HepG2 (cell line): ENCODE data around the gene PROS1. TPM values are rescaled to one million over a fixed set of nuclear protein-coding genes. Genes with fewer than 3 reads are reported as not detected.

Source experiments
- CC2D1A ChIP-seq: sonication (generic); formaldehyde crosslinking; IDR thresholded peaks from 2 replicates; pipeline ENCODE4 v1.8.1; 2023; ENCODE audit warnings: mild to moderate bottlenecking, missing genetic modification reagents
- ELF1 ChIP-seq: sonication (generic); formaldehyde crosslinking; IDR thresholded peaks from 2 replicates; pipeline ENCODE4 v1.4.0; 2020; ENCODE audit warnings: missing genetic modification reagents
- FOSL2 ChIP-seq: sonication (generic); formaldehyde crosslinking; IDR thresholded peaks from 2 replicates; pipeline ENCODE4 v1.4.0; 2020; ENCODE audit warnings: missing genetic modification reagents
- FOXA3 ChIP-seq: IDR thresholded peaks from 2 replicates; pipeline ENCODE4 v1.6.1; 2016; ENCODE audit warnings: missing genetic modification reagents, missing compliant biosample characterization
- FOXM1 ChIP-seq: sonication (generic); formaldehyde crosslinking; IDR thresholded peaks from 2 replicates; pipeline ENCODE4 v1.5.0; 2020; ENCODE audit warnings: missing genetic modification reagents
- FOXO4 ChIP-seq: sonication (generic); formaldehyde crosslinking; conservative IDR thresholded peaks from 2 replicates; pipeline ENCODE4 v1.8.1; 2023; ENCODE audit warnings: missing genetic modification reagents
- KLF11 ChIP-seq: IDR thresholded peaks from 2 replicates; pipeline ENCODE4 v1.6.1; 2016; ENCODE audit warnings: missing compliant biosample characterization
- KLF6 ChIP-seq: IDR thresholded peaks from 2 replicates; pipeline ENCODE4 v1.8.0; 2016; ENCODE audit warnings: missing biosample characterization, missing genetic modification reagents
- MTA1 ChIP-seq: sonication (generic); formaldehyde crosslinking; IDR thresholded peaks from 2 replicates; pipeline ENCODE4 v1.4.0; 2020; ENCODE audit warnings: missing genetic modification reagents, mild to moderate bottlenecking, borderline replicate concordance
- NCOA1 ChIP-seq: sonication (generic); formaldehyde crosslinking; IDR thresholded peaks from 2 replicates; pipeline ENCODE4 v1.9.0; 2021; ENCODE audit warnings: missing genetic modification reagents
- NCOA5 ChIP-seq: sonication (generic); formaldehyde crosslinking; IDR thresholded peaks from 2 replicates; pipeline ENCODE4 v1.4.0; 2020; ENCODE audit warnings: missing genetic modification reagents
- NFE2 ChIP-seq: sonication (generic); formaldehyde crosslinking; IDR thresholded peaks from 2 replicates; pipeline ENCODE4 v1.4.0; 2020; ENCODE audit warnings: missing genetic modification reagents
- PLRG1 ChIP-seq: fragments of 450-650 bp; conservative IDR thresholded peaks from 2 replicates; pipeline ENCODE4 v1.6.1; 2016
- RBM22 ChIP-seq: fragments of 200-400 bp; formaldehyde crosslinking; optimal IDR thresholded peaks from 2 replicates; pipeline ENCODE3; 2017; ENCODE audit warnings: mild to moderate bottlenecking, low read length, moderate library complexity
- SSRP1 ChIP-seq: IDR thresholded peaks from 2 replicates; pipeline ENCODE4 v1.6.1; 2016; ENCODE audit warnings: control low read depth
- THAP11 ChIP-seq: IDR thresholded peaks from 2 replicates; pipeline ENCODE4 v1.6.1; 2016; ENCODE audit warnings: missing biosample characterization, missing genetic modification reagents
- ZC3H4 ChIP-seq: sonication (generic); formaldehyde crosslinking; IDR thresholded peaks from 2 replicates; pipeline ENCODE4 v1.4.0; 2020; ENCODE audit warnings: missing genetic modification reagents, borderline replicate concordance
- ZNF331 ChIP-seq: sonication (generic); formaldehyde crosslinking; IDR thresholded peaks from 2 replicates; pipeline ENCODE4 v1.4.0; 2020; ENCODE audit warnings: missing genetic modification reagents
- ZNF552 ChIP-seq: sonication (generic); formaldehyde crosslinking; IDR thresholded peaks from 2 replicates; pipeline ENCODE4 v1.9.0; 2022; ENCODE audit warnings: missing genetic modification reagents, mild to moderate bottlenecking, borderline replicate concordance
- ZNF672 ChIP-seq: sonication (generic); formaldehyde crosslinking; IDR thresholded peaks from 2 replicates; pipeline ENCODE4 v1.8.1; 2022; ENCODE audit warnings: missing genetic modification reagents
- ZNF768 ChIP-seq: sonication (generic); formaldehyde crosslinking; IDR thresholded peaks from 2 replicates; pipeline ENCODE4 v1.4.0; 2020; ENCODE audit warnings: missing genetic modification reagents
- ZNF816 ChIP-seq: sonication (generic); formaldehyde crosslinking; IDR thresholded peaks from 2 replicates; pipeline ENCODE4 v1.8.0; 2022; ENCODE audit warnings: missing genetic modification reagents, mild to moderate bottlenecking, borderline replicate concordance
- ZSCAN9 ChIP-seq: IDR thresholded peaks from 2 replicates; pipeline ENCODE4 v1.6.1; 2016; ENCODE audit warnings: borderline replicate concordance
- polyA plus RNA-seq, 8 experiments: library from polyadenylated mRNA; depleted of rRNA in 3 of 8; stranded (reverse) in 7 of 8; unstranded in 1 of 8; fragments of >200 nt; fragmentation: Illumina TruSeq in 4 of 8; extraction: Trizol in 4 of 8; gene quantifications; 2 replicates each; pipeline versions ENCODE4 v1.2.1 to v1.2.3, GENCODE V29; 2011 to 2016; ENCODE audit warnings: low read depth in 4 of 8, missing spikeins in 1 of 8, mixed read lengths in 1 of 8; ENCODE audit not compliant: insufficient read depth in 1 of 8
- total RNA-seq, 5 experiments: library from RNA; depleted of rRNA; stranded (reverse); fragments of >200 nt; fragmentation: Illumina TruSeq; extraction: Trizol; gene quantifications; 2 replicates each; pipeline ENCODE4 v1.2.3, GENCODE V29; 2016; ENCODE audit warnings: low read depth in 1 of 5
- TF ChIP-seq, protein P1 (sequence below): sonication (generic); formaldehyde crosslinking; IDR thresholded peaks from 2 replicates; pipeline ENCODE4 v1.5.1; 2020; ENCODE audit warnings: missing genetic modification reagents, mild to moderate bottlenecking, borderline replicate concordance
- TF ChIP-seq, protein P2 (sequence below): sonication (generic); formaldehyde crosslinking; IDR thresholded peaks from 2 replicates; pipeline ENCODE4 v1.5.0; 2020; ENCODE audit warnings: missing genetic modification reagents
- TF ChIP-seq, protein P3 (sequence below), 2 experiments: fragments of 450-650 bp in 1 of 2; sonication (generic) in 1 of 2; formaldehyde crosslinking; IDR thresholded peaks; 2 replicates each; pipeline versions ENCODE4 v1.5.0 to v1.8.0; 2020 to 2022; ENCODE audit warnings: mild to moderate bottlenecking in 1 of 2, missing genetic modification reagents in 1 of 2

The PROS1 gene
- total and polyA plus RNA-seq, 2 of the 13 experiments (the other 11 are each of a cell fraction or from before 2014, with no cell fraction given), result 63.8 to 76.8 TPM

GRCh38 chr3:93973131-93974126, at the start of gene PROS1 (continued):
- TF ChIP-seq RBM22 (no peak), CC2D1A (CRISPR knock-in tag) (no peak), ZSCAN9 (CRISPR knock-in tag) (no peak), ZC3H4 (CRISPR knock-in tag) (no peak), FOSL2 (no peak), NFE2 (CRISPR knock-in tag) (no peak), ZNF552 (CRISPR knock-in tag) (no peak), ELF1 (CRISPR knock-in tag) (no peak), FOXM1 (0 out of 2 replicates have a peak, but pooled peaks have one; percentile 39), KLF6 (CRISPR knock-in tag) (no peak), KLF11 (no peak), ZNF768 (CRISPR knock-in tag) (peak; percentile 66; the same call in 1 of the 2 replicates), NCOA5 (CRISPR knock-in tag) (no peak), SSRP1 (CRISPR knock-in tag) (no peak), THAP11 (CRISPR knock-in tag) (peak; percentile 63), PLRG1 (no peak), ZNF331 (CRISPR knock-in tag) (peak; percentile 58; the same call in 1 of the 2 replicates), FOXA3 (CRISPR knock-in tag) (peak; percentile 62), ZNF672 (CRISPR knock-in tag) (peak; percentile 60; the same call in 1 of the 2 replicates), ZNF816 (peak; percentile 46; the same call in 1 of the 2 replicates), MTA1 (CRISPR knock-in tag) (peak; percentile 82), FOXO4 (CRISPR knock-in tag) (0 out of 2 replicates have a peak, but pooled peaks have one; percentile 77), NCOA1 (CRISPR knock-in tag) (peak; percentile 60; the same call in 1 of the 2 replicates)
- TF ChIP-seq, protein P1, sequence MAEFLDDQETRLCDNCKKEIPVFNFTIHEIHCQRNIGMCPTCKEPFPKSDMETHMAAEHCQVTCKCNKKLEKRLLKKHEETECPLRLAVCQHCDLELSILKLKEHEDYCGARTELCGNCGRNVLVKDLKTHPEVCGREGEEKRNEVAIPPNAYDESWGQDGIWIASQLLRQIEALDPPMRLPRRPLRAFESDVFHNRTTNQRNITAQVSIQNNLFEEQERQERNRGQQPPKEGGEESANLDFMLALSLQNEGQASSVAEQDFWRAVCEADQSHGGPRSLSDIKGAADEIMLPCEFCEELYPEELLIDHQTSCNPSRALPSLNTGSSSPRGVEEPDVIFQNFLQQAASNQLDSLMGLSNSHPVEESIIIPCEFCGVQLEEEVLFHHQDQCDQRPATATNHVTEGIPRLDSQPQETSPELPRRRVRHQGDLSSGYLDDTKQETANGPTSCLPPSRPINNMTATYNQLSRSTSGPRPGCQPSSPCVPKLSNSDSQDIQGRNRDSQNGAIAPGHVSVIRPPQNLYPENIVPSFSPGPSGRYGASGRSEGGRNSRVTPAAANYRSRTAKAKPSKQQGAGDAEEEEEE (CRISPR knock-in tag), result no peak
- TF ChIP-seq, protein P2, sequence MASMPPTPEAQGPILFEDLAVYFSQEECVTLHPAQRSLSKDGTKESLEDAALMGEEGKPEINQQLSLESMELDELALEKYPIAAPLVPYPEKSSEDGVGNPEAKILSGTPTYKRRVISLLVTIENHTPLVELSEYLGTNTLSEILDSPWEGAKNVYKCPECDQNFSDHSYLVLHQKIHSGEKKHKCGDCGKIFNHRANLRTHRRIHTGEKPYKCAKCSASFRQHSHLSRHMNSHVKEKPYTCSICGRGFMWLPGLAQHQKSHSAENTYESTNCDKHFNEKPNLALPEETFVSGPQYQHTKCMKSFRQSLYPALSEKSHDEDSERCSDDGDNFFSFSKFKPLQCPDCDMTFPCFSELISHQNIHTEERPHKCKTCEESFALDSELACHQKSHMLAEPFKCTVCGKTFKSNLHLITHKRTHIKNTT (CRISPR knock-in tag), result no peak
- TF ChIP-seq, protein P3, sequence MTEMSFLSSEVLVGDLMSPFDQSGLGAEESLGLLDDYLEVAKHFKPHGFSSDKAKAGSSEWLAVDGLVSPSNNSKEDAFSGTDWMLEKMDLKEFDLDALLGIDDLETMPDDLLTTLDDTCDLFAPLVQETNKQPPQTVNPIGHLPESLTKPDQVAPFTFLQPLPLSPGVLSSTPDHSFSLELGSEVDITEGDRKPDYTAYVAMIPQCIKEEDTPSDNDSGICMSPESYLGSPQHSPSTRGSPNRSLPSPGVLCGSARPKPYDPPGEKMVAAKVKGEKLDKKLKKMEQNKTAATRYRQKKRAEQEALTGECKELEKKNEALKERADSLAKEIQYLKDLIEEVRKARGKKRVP (CRISPR knock-in tag; IDR thresholded peaks at IDR 0.05), result 0 out of 4 replicates have a peak, but pooled peaks of 1 of the 2 experiments have one; percentile 15
